Measurements from ENCODE around the gene BBS7.

Gene BBS7

GRCh38 chr4:121789455-121789854, 80.8 kb downstream of the BBS7 start:
- H3K4me1 ChIP-seq (ENCODE audit: insufficient read depth, low read length, severe bottlenecking) = no peaks in the 10 kb centered on the region
- no peaks in the 10 kb centered on the region for H3K36me3 ChIP-seq (ENCODE audit: insufficient read depth, low read length)
- H4K20me1 ChIP-seq (ENCODE audit: insufficient read depth, low read length) = no peaks in the 10 kb centered on the region
- no peaks in the 10 kb centered on the region for H3K27me3 ChIP-seq (ENCODE audit: insufficient read depth, low read length)
- TF ChIP-seq CTCF (IDR thresholded peaks at IDR 0.05; ENCODE audit: low read length) (no peak), EZH2 (IDR thresholded peaks at IDR 0.05; ENCODE audit: borderline replicate concordance, low read length) (no peak)
- H3F3A ChIP-seq (ENCODE audit: insufficient read depth, low read length) = no peaks in the 10 kb centered on the region
- no peak overlapping the region for H3K27ac ChIP-seq (ENCODE audit: low read depth, low read length, poor library complexity, severe bottlenecking)
- no peak overlapping the region for H3K4me2 ChIP-seq (ENCODE audit: low read length)
- no peak overlapping the region for H2AFZ ChIP-seq (ENCODE audit: low read length)
- no peak overlapping the region for H3K9ac ChIP-seq (ENCODE audit: low read length)
- no peaks in the 10 kb centered on the region for H3K9me3 ChIP-seq (ENCODE audit: low read length)
- H3K4me3 ChIP-seq (ENCODE audit: low read depth, low read length, poor library complexity, severe bottlenecking) = no peak overlapping the region
- no peaks in the 10 kb centered on the region for H3K9me2 ChIP-seq (ENCODE audit: low read depth, low read length)
- no peaks in the 10 kb centered on the region for H3K79me2 ChIP-seq (ENCODE audit: insufficient read depth, low read length)

GRCh38 chr4:121788896-121789295, 81.4 kb downstream of the BBS7 start:
- Histone ChIP-seq H2AFZ (ENCODE audit: low read length) (no peak overlapping the region), H4K20me1 (ENCODE audit: insufficient read depth, low read length) (no peaks in the 10 kb centered on the region), H3K9me2 (ENCODE audit: low read depth, low read length) (no peaks in the 10 kb centered on the region), H3K9ac (ENCODE audit: low read length) (no peak overlapping the region), H3K4me1 (ENCODE audit: insufficient read depth, low read length, severe bottlenecking) (no peaks in the 10 kb centered on the region), H3K27me3 (ENCODE audit: insufficient read depth, low read length) (no peaks in the 10 kb centered on the region), H3K79me2 (ENCODE audit: insufficient read depth, low read length) (no peaks in the 10 kb centered on the region), H3K4me2 (ENCODE audit: low read length) (no peak overlapping the region), H3K4me3 (ENCODE audit: low read depth, low read length, poor library complexity, severe bottlenecking) (no peak overlapping the region), H3K36me3 (ENCODE audit: insufficient read depth, low read length) (no peaks in the 10 kb centered on the region), H3K9me3 (ENCODE audit: low read length) (no peaks in the 10 kb centered on the region), H3F3A (ENCODE audit: insufficient read depth, low read length) (no peaks in the 10 kb centered on the region), H3K27ac (ENCODE audit: low read depth, low read length, poor library complexity, severe bottlenecking) (no peak overlapping the region)
- no peak for TF ChIP-seq CTCF (IDR thresholded peaks at IDR 0.05; ENCODE audit: low read length)
- no peak for TF ChIP-seq EZH2 (IDR thresholded peaks at IDR 0.05; ENCODE audit: borderline replicate concordance, low read length)

GRCh38 chr4:121786221-121786620, 84.1 kb downstream of the BBS7 start:
- Histone ChIP-seq H3K79me2 (ENCODE audit: insufficient read depth, low read length) (no peaks in the 10 kb centered on the region), H3K27ac (ENCODE audit: low read depth, low read length, poor library complexity, severe bottlenecking) (no peak overlapping the region), H3K9me3 (ENCODE audit: low read length) (no peaks in the 10 kb centered on the region), H2AFZ (ENCODE audit: low read length) (no peak overlapping the region), H3F3A (ENCODE audit: insufficient read depth, low read length) (no peaks in the 10 kb centered on the region), H4K20me1 (ENCODE audit: insufficient read depth, low read length) (no peaks in the 10 kb centered on the region), H3K9ac (ENCODE audit: low read length) (no peak overlapping the region), H3K4me2 (ENCODE audit: low read length) (no peak overlapping the region), H3K9me2 (ENCODE audit: low read depth, low read length) (no peaks in the 10 kb centered on the region; the same call in 1 of the 2 replicates), H3K4me1 (ENCODE audit: insufficient read depth, low read length, severe bottlenecking) (no peaks in the 10 kb centered on the region), H3K36me3 (ENCODE audit: insufficient read depth, low read length) (no peaks in the 10 kb centered on the region), H3K27me3 (ENCODE audit: insufficient read depth, low read length) (no peaks in the 10 kb centered on the region), H3K4me3 (ENCODE audit: low read depth, low read length, poor library complexity, severe bottlenecking) (no peak overlapping the region)
- no peak for TF ChIP-seq CTCF (IDR thresholded peaks at IDR 0.05; ENCODE audit: low read length)
- no peak for TF ChIP-seq EZH2 (IDR thresholded peaks at IDR 0.05; ENCODE audit: borderline replicate concordance, low read length)

Data from OCI-LY1 (cell line).